LNCAP (cell line): ENCODE results near the gene AQP10.

Experiments
- CTCF ChIP-seq: fragments of 450-650 bp; IDR thresholded peaks from 2 replicates; pipeline ENCODE4 v1.5.1; 2017; ENCODE audit warnings: mild to moderate bottlenecking

The AQP10 gene

DNA sequence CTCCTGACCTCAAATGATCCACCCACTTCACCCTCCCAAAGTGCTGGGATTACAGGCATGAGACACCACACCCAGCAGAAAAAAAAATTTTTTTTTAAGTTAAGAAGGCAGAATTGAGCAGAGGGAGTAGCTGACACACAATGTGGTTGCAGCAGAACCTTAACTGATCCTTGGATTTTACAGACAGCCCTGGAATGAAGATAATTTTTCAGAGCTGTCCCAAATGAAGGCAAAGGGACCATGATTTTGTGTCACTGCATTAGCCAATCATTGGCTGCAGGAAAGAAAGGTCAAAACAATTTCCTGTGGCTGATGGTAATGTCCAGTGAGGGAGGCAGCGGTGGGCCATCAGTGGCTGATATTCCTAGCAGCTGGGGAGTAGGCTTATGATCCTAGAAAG, 19.3 kb upstream of the AQP10 start:
- TF ChIP-seq CTCF = no peak

DNA sequence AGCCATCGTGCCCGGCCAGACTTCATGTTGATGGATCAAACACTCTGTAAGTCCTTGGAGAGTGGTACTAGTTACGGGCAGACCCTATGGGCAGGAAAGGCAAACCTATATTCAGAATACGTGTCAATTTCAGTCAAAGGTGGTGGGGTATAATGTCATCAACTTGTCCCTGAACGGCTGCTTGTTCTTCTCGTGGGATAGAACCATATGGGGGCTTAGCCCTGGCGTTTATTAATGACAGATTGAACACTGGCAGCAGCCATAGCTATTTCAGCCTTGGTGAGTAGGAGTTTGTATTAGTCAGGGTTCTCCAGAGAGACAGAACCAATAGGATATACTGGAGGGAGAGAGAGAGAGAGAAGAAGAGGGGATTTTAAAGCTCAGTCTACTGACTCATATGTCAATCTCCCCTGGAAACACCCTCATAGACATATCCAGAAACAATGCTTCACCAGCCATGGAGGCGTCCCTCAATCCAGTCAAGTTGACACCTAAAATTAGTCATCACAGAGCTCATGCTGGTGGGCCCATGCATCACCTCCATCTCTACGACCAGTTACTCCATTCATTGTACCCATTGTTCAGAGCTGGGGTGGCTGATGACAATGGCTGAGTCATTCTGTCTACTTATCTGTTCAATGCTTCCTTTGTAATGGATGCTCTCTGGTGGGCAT, 16.1 kb upstream of the AQP10 start:
- no peak for TF ChIP-seq CTCF

GRCh38 chr1:154306151-154306550, 14.7 kb upstream of the AQP10 start:
- no peak for TF ChIP-seq CTCF

DNA sequence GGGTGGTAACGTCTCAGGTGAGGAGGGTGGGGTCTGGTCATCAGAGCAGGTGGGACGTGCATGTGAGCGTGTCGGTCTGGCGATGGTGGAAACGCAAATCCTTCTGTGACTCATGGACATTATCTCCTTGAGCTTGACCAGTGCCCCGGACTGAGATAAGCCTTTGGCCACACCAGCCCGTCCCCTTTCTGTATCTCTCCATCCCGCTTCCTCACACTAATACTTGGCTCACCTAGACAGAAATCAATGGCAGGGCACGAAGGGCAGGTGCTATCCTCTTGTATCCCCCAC, 7.9 kb upstream of the AQP10 start:
- TF ChIP-seq CTCF = no peak

- TF ChIP-seq CTCF = no peak
Observed at GRCh38 chr1:154316704-154317103, 4.2 kb upstream of the AQP10 start.

DNA sequence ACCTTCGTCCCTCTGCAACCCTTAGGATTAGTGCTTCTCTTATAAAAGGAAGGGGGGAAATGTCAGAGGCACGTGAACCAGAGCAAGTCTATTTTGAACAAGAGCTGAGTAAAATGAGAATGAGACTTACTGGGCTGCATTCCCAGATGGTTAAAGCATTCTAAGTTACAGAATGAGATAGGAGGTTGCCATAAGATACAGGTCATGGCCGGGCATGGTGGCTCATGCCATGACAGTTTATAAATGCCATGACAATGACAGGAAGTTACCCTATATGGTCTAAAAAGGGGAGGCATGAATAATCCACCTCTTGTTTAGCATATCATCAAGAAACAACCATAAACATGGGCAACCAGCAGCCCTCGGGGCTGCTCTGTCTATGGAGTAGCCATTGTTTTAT, 2.5 kb upstream of the AQP10 start:
- TF ChIP-seq CTCF = no peak

- TF ChIP-seq CTCF = no peak
Observed at GRCh38 chr1:154323493-154323892, 2.6 kb downstream of the AQP10 start.

GRCh38 chr1:154324241-154324640, 3.3 kb downstream of the AQP10 start:
- no peak for TF ChIP-seq CTCF
